HG02884 (cell line): ENCODE measurements around the gene HSPA6.
"Not testable (repeated sequence)": the region's sequence is repeated elsewhere in the genome, so short reads cannot be mapped to it uniquely, and the experiment has no call there.

ENCODE experiments used
- ATAC-seq: cut with Tn5 transposase; IDR thresholded peaks from one replicate; pipeline ENCODE4 v1.9.1; 2021; ENCODE audit warnings: mild to moderate bottlenecking, moderate library complexity; ENCODE audit not compliant: unreplicated experiment

The HSPA6 gene

GRCh38 chr1:161502641-161503393 is 21.5 kb upstream of the HSPA6 start:
- ATAC-seq: no peak

DNA sequence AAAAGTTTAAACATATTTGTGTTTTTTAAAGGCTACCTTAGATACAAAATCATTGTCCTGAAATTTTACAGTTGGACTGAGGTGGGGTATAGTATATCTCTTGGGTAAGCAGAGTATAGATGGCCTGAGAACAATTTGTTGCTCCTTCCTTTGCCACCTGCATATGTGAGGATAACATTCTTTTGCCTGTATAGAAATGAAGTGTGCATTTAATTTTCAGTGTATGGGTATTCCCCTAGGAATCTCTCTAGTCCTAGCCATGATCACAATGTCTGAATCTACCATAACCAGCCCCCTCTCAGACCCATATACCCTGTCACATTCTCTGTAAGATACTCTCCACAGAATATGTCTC is 21.0 kb upstream of the HSPA6 start:
- ATAC-seq: no peak

DNA sequence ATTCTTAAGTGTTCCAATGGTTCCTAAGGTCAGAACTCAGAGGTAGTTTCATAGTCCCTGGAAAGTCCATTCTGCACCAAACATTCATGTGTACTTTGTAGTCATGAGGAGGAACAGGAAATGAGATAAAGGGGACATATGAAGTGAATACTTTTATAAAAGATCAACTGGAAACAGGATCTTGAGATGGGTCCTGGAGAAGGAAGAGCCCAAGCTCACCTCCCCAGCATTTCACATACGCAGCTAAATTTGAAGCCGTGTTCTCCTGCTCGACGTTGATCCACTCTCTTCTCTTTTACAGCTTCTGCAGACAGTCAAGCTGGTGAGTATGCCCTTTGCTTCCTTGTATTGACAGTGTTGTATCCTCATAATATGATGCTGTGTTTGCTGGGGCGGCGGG is 18.7 kb upstream of the HSPA6 start:
- no peak for ATAC-seq

DNA sequence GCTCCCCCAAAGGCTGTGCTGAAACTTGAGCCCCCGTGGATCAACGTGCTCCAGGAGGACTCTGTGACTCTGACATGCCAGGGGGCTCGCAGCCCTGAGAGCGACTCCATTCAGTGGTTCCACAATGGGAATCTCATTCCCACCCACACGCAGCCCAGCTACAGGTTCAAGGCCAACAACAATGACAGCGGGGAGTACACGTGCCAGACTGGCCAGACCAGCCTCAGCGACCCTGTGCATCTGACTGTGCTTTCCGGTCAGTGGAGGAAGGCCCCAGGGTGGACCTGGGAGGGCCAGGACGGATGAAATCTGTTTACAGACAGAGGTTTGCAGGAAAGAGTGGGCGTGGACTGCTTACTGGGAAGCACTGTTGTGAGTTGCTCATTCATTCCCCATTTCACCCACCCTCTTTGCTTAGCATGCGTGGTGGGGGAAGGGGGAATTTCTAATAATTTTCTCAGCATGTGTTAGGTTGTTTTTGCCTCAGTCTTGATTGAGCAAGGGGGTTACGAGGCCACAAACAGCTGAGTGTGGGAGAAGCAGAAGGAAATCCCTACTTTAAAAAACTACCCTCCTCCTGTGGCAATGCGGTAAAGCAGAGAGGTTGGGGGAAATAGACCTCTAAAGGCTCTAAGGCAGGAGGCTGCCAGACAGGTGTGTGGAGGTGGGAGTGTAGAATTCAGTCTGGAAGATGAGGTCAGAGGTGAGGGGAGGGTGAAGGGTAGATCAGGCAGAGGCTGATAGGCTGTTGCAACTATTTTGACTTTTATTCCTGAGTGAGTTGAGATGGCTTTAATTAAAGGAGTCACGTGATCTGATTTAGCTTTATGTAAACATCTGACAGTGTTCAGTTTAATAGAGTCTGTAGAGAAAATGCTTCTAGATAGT is 17.8 kb upstream of the HSPA6 start:
- no peak for ATAC-seq

- ATAC-seq: no peak
These were observed 13.9 kb upstream of the HSPA6 start for GRCh38 chr1:161510477-161510876.

- ATAC-seq: no peak
These were observed 13.2 kb upstream of the HSPA6 start for GRCh38 chr1:161511018-161511755.

GRCh38 chr1:161511756-161512060 is 12.6 kb upstream of the HSPA6 start:
- ATAC-seq: no peak

DNA sequence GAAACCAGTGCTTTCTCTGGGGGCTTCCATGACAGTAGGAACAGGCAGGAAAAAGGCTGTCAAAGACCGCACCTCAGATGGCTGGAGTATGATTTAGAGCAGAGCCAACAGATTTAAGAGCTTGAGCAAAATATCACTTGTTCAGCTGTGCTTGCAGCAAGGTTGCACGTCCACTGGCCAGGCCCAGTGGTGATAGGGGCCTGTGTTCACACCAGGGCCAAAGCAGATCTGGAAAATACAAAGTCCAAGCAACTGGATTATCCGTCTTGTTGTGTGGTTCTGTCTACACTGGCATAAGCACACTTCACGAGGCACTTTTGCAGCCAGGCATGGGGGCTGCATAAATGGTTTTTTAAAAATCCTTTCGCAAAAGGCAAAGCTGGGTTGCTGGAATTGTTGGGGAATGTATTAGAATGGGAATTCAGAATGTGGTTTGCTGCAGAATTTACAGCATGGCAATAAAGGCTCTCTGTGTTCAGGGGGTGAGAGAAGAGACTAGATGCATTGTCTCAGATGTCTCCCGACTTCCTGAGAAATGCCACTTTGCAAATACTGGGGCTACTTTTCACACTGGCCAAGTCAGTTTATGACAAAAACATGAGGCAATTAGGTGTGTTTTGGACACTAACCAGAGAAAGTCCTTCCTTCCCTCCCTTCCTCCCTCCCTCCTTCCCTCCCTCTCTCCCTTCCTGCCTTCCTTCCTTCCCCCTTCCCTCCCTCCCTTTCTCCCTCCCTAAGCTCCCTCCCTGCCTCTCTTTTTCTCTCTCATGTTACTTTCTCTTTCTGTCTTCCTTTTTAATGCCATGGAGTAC is 11.5 kb upstream of the HSPA6 start:
- not testable (repeated sequence) for ATAC-seq

- not testable (repeated sequence) for ATAC-seq
These were observed 10.9 kb upstream of the HSPA6 start for GRCh38 chr1:161513448-161513780.

DNA sequence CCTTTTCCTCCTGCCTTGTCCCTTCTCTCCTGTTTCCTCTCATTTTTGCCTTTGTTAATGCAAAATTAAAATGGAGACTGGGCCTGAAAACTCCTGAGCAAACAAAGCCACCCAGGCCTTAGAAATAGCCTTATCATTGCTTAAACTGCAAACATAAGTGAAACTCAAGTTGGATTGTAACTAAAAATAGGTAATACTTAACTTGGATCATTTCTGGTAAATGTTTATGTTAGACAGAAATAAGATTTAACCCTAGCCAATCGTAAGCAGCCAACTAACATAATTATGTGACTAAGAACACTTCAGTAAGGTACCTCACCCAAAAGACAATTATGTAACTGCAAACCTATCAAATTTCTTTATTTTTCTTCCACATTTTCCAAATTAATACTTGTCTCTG is 10.4 kb upstream of the HSPA6 start:
- not testable (repeated sequence) for ATAC-seq

DNA sequence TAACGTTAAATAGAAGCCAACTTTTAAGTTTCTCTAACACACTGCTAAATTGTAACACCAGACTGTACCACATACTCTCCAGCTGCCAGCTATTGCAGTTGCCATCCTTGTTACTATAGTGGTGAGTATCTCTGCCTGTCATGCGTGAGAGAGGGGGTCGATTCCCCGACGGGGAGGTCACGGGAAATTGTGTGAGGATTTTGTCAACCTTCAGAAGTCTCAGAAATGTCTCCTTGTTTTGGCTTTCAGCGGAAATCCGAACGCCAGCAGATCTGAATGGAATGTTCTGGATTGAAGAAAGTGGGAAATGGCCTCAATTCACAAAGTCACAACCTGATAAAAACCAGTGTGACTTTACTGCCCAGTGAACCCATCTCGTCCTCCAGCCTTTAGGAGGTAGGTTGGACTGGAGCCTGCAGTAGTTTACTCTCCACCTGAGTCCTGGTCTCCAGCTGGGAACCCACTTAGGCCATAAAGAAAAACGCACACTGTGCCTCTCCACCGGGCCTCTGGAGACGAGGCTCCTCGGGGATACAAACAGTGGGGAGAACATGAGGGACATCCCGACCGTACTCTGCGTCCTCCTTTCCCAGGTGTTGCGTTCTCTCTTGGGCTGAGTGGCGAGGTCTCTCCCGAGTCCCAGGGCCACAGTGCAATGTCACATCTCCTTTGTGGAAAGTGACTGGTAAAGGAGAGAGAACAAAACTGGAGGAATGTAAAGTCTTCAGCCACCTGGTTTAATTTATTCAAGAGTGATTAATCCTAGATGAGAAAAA is 1.1 kb upstream of the HSPA6 start:
- ATAC-seq: peak; percentile 13

DNA sequence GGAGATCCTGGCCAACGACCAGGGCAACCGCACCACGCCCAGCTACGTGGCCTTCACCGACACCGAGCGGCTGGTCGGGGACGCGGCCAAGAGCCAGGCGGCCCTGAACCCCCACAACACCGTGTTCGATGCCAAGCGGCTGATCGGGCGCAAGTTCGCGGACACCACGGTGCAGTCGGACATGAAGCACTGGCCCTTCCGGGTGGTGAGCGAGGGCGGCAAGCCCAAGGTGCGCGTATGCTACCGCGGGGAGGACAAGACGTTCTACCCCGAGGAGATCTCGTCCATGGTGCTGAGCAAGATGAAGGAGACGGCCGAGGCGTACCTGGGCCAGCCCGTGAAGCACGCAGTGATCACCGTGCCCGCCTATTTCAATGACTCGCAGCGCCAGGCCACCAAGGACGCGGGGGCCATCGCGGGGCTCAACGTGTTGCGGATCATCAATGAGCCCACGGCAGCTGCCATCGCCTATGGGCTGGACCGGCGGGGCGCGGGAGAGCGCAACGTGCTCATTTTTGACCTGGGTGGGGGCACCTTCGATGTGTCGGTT is 477 bp downstream of the HSPA6 start:
- ATAC-seq: peak; percentile 20

- not testable (repeated sequence) for ATAC-seq
These were observed 981 bp downstream of the HSPA6 start for GRCh38 chr1:161525321-161525720.

DNA sequence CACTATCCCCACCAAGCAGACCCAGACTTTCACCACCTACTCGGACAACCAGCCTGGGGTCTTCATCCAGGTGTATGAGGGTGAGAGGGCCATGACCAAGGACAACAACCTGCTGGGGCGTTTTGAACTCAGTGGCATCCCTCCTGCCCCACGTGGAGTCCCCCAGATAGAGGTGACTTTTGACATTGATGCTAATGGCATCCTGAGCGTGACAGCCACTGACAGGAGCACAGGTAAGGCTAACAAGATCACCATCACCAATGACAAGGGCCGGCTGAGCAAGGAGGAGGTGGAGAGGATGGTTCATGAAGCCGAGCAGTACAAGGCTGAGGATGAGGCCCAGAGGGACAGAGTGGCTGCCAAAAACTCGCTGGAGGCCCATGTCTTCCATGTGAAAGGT is 1.6 kb downstream of the HSPA6 start:
- ATAC-seq: not testable (repeated sequence)

DNA sequence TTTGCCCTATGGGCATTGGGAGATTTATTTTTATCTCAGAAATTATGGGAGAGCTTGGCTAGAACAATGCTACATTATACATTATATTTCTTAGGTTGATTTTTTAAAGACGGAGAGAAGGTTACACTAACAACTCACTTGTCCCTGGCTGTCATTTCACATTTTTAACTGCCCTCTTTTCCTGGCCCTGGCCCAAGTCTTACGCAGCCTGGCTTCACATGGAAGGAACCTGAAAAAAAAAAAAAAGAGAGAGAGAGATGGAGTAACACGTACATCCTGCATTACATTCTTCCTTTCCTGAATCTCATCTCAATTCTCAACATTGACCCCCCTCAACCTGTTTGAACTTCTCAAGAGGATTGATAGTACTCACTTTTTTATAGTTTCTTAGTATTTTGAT is 4.2 kb downstream of the HSPA6 start:
- not testable (repeated sequence) for ATAC-seq

DNA sequence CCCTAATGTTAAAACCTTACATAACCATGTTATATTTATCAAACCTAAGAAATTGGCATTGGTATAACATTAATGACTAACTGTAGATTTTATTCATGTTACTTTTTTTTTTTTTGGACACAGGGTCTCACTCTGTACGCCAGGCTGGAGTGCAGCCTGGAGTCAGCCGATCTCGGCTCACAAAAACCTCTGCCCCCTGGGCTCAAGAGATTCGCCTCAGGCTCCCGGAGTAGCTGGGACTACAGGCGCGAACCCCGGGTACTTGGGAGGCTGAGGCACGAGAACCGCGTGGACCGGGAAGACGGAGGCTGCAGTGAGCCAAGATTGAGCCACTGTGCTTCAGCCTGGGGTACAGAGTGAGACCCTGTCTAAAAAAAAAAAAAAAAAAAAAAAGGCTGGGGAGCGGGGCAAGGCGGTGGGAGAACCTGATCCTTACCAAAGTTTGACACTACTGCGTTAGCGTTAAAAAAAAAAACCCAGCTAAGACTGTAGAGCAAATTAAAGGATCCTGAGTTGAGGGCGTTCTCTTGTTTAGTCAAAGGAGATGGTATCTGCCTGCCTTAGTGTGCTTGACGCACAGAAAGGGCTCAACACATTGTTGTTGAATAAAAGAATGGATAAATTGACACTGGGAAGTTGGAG is 5.2 kb downstream of the HSPA6 start:
- not testable (repeated sequence) for ATAC-seq

- ATAC-seq: not testable (repeated sequence)
These were observed 5.8 kb downstream of the HSPA6 start for GRCh38 chr1:161530158-161530557.

DNA sequence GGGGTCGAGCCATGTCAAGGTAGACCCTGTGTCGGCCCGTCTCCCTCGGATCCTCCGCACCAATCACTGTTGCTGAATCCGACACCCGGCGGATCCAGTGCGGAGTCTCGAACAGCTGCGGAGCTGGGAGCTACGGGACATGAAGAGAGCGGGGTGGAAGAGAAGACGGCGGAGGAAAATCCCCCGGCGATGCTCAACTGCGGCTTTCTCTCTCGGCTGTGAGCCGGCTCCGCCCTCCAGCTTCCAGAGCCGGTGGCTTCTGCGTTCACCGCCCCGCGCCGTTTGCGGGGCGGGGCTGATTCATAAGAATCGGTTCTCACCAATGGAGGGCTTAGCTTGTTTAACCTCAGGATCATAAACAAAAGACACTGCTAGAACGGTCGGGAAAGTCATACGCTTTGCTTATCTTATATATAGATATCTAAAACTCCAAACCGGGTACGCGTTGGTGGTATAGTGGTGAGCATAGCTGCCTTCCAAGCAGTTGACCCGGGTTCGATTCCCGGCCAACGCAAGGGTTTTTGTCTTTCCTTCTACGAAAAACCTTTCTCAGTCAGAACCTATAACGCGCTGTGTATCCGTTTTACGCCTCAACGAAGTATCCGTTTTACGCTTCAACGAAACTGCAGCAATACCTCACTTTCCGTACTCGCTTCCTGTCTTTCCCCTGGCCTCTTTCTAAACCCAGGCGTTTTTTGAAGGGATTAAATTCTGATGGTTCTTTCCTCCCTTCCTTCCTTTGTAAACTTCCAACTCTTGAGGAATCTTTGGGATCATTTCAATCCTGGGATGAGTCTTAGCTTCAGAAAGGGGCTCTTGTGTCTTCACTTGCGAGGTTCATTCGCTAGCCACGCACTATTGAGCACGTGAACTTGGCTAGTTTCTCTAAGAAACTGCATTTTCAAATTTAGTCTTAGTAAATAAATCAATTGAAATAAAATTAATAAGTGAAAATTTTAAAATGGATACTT is 6.6 kb downstream of the HSPA6 start:
- peak; percentile 65 for ATAC-seq
